PC-3 (cell line): ENCODE data around the gene GID4.

Experiments used
- EZH2 ChIP-seq: fragments of 300-600 bp; sonication (generic); IDR thresholded peaks from one replicate; pipeline ENCODE4 v1.6.1; 2017; ENCODE audit warnings: antibody characterized with exemption, mild to moderate bottlenecking, low read length; ENCODE audit not compliant: unreplicated experiment
- EZH2phosphoT487 ChIP-seq: fragments of 300-600 bp; sonication (generic); IDR thresholded peaks from 2 replicates; pipeline ENCODE4 v1.6.1; 2018; ENCODE audit warnings: mild to moderate bottlenecking, antibody characterized with exemption, low read length, borderline replicate concordance
- TF ChIP-seq, protein P1 (sequence below): fragments of 300-600 bp; sonication (generic); conservative IDR thresholded peaks from 2 replicates; pipeline ENCODE4 v1.5.1; 2017; ENCODE audit warnings: antibody characterized with exemption, low read depth, mild to moderate bottlenecking, low read length

DNA sequence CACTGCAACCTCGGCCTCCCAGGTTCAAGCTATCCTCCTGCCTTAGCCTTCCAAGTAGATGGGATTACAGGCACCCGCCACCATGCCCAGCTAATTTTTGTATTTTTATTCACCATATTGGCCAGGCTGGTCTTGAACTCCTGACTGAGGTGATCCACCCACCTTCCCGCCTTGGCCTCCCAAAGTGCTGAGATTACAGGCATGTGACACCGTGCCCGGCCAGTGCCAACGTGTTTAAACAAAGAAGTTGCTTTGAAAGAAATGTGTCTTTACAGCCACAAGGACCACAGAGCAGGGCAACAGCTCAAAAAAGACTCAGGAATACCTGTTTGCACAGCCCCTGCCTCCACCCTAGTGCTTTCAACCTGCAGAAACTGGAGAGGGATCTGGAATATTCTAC, 25.2 kb upstream of the GID4 start:
- TF ChIP-seq, protein P1, sequence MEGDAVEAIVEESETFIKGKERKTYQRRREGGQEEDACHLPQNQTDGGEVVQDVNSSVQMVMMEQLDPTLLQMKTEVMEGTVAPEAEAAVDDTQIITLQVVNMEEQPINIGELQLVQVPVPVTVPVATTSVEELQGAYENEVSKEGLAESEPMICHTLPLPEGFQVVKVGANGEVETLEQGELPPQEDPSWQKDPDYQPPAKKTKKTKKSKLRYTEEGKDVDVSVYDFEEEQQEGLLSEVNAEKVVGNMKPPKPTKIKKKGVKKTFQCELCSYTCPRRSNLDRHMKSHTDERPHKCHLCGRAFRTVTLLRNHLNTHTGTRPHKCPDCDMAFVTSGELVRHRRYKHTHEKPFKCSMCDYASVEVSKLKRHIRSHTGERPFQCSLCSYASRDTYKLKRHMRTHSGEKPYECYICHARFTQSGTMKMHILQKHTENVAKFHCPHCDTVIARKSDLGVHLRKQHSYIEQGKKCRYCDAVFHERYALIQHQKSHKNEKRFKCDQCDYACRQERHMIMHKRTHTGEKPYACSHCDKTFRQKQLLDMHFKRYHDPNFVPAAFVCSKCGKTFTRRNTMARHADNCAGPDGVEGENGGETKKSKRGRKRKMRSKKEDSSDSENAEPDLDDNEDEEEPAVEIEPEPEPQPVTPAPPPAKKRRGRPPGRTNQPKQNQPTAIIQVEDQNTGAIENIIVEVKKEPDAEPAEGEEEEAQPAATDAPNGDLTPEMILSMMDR = no peak
- TF ChIP-seq EZH2 (no peak), EZH2phosphoT487 (no peak)
